SK-N-SH treated with all-trans-retinoic acid at 6 μM for 48 hours (cell line): ENCODE measurements around the gene PRTFDC1.

Experiments used
- PATZ1 ChIP-seq: fragments of 250-450 bp; sonication (Bioruptor Pico); IDR thresholded peaks from 2 replicates; pipeline ENCODE4 v1.8.0; 2020; ENCODE audit warnings: mild to moderate bottlenecking, moderate library complexity, borderline replicate concordance
- RARB ChIP-seq: fragments of 250-450 bp; sonication (Bioruptor Pico); IDR thresholded peaks from 2 replicates; pipeline ENCODE4 v1.8.0; 2021; ENCODE audit warnings: mild to moderate bottlenecking, moderate library complexity
- ZNF70 ChIP-seq: fragments of 450-650 bp; formaldehyde crosslinking; IDR thresholded peaks from 2 replicates; pipeline ENCODE4 v1.5.0; 2020; ENCODE audit warnings: mild to moderate bottlenecking, moderate library complexity
- ZNF8 ChIP-seq: fragments of 450-650 bp; formaldehyde crosslinking; IDR thresholded peaks from 2 replicates; pipeline ENCODE4 v1.5.0; 2020; ENCODE audit warnings: mild to moderate bottlenecking, moderate library complexity

GRCh38 chr10:24869354-24870015, 82.9 kb downstream of the PRTFDC1 start:
- TF ChIP-seq PATZ1 (CRISPR knock-in tag): no peak
- TF ChIP-seq RARB (CRISPR knock-in tag): no peak
- TF ChIP-seq ZNF8 (CRISPR knock-in tag): no peak
- no peak for TF ChIP-seq ZNF70 (CRISPR knock-in tag)
